H1 (cell line): ENCODE results near the gene PMM2. TPM values are rescaled to one million over a fixed set of nuclear protein-coding genes. Genes with fewer than 3 reads are reported as not detected.

Experiments used
- MAX ChIP-seq: IDR thresholded peaks from 2 replicates; pipeline ENCODE4 v1.6.1; 2012; ENCODE audit warnings: inconsistent platforms
- RFX5 ChIP-seq: IDR thresholded peaks from 2 replicates; pipeline ENCODE4 v1.6.1; 2011; ENCODE audit warnings: low read depth, low read length, improper control_type of control experiment, borderline replicate concordance
- polyA plus RNA-seq, 7 experiments: library from polyadenylated mRNA; depleted of rRNA in 3 of 7; stranded (reverse) in 5 of 7; unstranded in 2 of 7; fragments of >200 nt in 5 of 7; fragments of 200-250 nt in 2 of 7; gene quantifications; 1 replicate in 5 of 7; 2 replicates in 1 of 7; 4 replicates in 1 of 7; pipeline versions ENCODE4 v1.2.1 to v1.2.3, GENCODE V29; 2011 to 2013; ENCODE audit warnings: missing spikeins in 2 of 7, mixed read lengths in 2 of 7
- total RNA-seq: library from RNA; stranded (reverse); fragmentation: NEBNext Ultra II Directional; extraction: Animal tissue kit (Norgen Biotek cat#: 25700); gene quantifications from 2 replicates; pipeline ENCODE4 v1.2.1, GENCODE V29; 2021

PMM2 gene
- total and polyA plus RNA-seq, 2 of the 8 experiments (the other 6 are each of a cell fraction or from before 2014, with no cell fraction given): 26.2 to 49.4 TPM

GRCh38 chr16:8795818-8796217 is 1.8 kb upstream of the PMM2 start (continued):
- no peak for TF ChIP-seq MAX
- no peak for TF ChIP-seq RFX5
